HG03060 (cell line): Measurements from ENCODE around the gene NID2.

Experiments
- ATAC-seq: cut with Tn5 transposase; IDR thresholded peaks from one replicate; pipeline ENCODE4 v1.9.1; 2021; ENCODE audit warnings: low read depth, moderate number of reproducible peaks; ENCODE audit not compliant: unreplicated experiment

NID2 gene

GRCh38 chr14:52055167-52055566 lies 13.7 kb downstream of the NID2 start:
- no peak for ATAC-seq

DNA sequence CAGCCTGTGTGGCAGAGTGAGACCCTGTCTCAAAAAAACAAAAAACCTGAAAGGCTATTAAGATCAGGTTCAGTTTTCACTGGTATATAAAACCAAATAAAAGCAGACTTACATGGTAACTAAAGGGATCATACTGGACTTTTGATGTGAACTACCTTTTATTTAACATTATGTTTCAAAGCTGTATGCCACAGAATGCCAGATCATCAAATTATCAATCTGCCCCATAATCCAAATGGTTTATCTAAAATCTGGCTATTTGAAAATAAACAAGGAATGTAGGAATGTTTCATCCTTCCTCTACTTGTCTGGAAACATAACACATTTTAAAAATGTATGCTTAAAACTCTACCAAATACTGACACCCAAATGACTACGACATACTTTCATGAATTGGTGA lies 14.2 kb downstream of the NID2 start:
- no peak for ATAC-seq

GRCh38 chr14:52053044-52053443 lies 15.8 kb downstream of the NID2 start:
- no peak for ATAC-seq

GRCh38 chr14:52052288-52052943 lies 16.4 kb downstream of the NID2 start:
- no peak for ATAC-seq

- ATAC-seq, result no peak
Observed at GRCh38 chr14:52051871-52052270, 17.0 kb downstream of the NID2 start.

- no peak for ATAC-seq
Observed at GRCh38 chr14:52051251-52051650, 17.6 kb downstream of the NID2 start.

GRCh38 chr14:52049721-52050588 lies 18.9 kb downstream of the NID2 start:
- no peak for ATAC-seq

- ATAC-seq, result no peak
Observed at GRCh38 chr14:52049271-52049670, 19.6 kb downstream of the NID2 start.

GRCh38 chr14:52048641-52049204 lies 20.1 kb downstream of the NID2 start:
- ATAC-seq, result no peak

- ATAC-seq, result no peak
Observed at GRCh38 chr14:52048116-52048515, 20.7 kb downstream of the NID2 start.

- ATAC-seq, result no peak
Observed at GRCh38 chr14:52046376-52046917, 22.4 kb downstream of the NID2 start.

- ATAC-seq, result no peak
Observed at GRCh38 chr14:52044791-52045522, 23.9 kb downstream of the NID2 start.

GRCh38 chr14:52043690-52044089 lies 25.2 kb downstream of the NID2 start:
- no peak for ATAC-seq

DNA sequence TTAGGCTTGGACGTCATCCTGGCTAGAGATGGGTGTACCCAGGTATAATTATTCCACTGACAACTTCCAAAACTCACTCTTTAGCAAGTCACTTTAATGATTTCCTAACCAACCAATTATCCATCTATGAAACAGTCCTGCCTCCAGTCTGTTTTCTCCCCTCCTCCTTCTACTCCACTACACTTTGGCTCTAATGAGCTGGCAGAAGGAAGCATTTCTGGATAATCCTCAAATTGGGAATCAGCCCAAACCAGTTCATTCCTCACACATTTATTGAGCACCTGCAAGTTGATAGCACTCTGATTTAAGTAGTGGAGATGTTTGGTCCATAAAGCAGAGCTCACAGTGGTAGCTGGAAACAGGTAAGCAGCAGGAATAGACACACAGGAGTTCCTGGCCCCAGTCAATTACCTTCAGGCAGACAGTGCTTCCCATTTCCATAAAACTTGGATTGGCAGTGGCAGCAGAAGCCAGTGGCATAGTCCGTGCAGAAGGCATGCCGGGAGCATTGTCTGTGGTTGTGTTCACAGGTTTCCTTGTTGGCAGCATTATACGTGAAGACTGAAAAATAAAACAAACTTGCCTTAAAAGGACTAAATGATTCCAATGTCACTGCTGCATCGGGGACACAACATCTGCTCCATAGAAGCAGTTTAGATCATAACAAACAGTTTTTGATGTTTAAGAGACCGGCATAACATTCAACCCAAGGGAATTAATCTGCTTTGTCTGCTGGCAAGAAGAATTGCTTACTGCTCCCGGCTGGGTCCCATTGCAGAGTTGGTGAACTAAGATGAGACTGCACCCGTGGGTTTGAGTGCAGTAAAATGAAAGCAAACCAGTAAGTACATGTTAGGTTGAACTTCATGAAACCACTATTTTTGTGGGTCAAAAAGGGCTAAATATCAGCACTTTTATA lies 26.2 kb downstream of the NID2 start:
- no peak for ATAC-seq

DNA sequence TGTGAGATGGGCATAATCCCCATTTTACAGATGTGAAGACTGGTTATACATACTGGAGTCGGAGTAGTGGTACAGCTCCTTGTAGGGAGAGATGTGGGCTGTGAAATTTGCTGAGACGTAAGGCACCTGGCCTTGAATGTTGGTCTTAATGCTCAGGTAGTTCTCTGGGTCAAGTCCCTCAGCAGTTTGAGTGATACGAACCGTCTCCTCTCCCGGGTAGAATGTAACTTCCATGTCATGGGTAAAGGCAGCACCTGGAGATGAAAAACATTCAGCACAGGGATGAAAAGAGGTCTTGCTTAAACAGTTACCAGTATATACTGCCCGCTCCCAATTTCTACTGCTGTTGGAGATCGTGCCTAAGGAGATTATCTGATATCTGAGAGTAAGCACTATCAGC lies 28.3 kb downstream of the NID2 start:
- ATAC-seq, result no peak

- ATAC-seq, result no peak
Observed at GRCh38 chr14:52039124-52039815, 29.6 kb downstream of the NID2 start.

DNA sequence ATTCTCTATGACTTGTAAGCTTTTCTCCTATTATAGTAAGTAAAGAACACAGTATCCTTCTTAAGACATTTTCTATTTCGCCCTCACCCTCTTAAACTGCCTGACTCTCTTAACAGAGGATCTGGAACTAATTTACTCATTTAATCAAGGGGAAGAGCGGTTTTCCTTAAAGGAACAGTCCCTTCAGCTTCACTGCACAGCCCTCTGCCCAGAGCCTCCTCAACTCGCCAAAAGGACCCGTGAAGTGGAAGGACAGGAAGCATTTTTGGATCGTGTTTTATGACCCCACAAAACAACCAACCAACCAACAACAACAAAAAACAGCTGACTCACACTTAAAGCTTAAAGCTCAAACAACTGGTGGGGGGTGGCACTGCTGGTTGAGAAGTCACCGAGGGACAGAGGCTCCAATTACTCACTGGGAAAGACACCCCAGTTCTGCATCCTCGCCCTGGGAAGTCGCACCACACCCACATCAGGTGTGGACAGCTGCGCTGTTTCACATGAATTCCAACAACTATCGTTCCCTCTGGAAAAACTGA lies 35.7 kb downstream of the NID2 start:
- ATAC-seq, result no peak

GRCh38 chr14:52032204-52032801 lies 36.6 kb downstream of the NID2 start:
- ATAC-seq, result no peak
